AG08396 (cell line): ENCODE results near the gene APP.
"Not testable (repeated sequence)": the region's sequence is repeated elsewhere in the genome, so short reads cannot be mapped to it uniquely, and the experiment has no call there.

ENCODE experiments used
- DNase-seq: peaks from one replicate; pipeline ENCODE4 v3.0.0; 2012; ENCODE audit warnings: low spot score, mixed read lengths

The APP gene

GRCh38 chr21:25938658-25939395 lies 231.7 kb downstream of the APP start:
- no peak for DNase-seq

- DNase-seq: no peak
These were observed 233.8 kb downstream of the APP start for GRCh38 chr21:25936776-25937175.

GRCh38 chr21:25934771-25935224 lies 235.8 kb downstream of the APP start:
- peak; percentile 78 for DNase-seq

GRCh38 chr21:25934130-25934529 lies 236.4 kb downstream of the APP start:
- DNase-seq: no peak

- no peak for DNase-seq
These were observed 238.8 kb downstream of the APP start for GRCh38 chr21:25931765-25932164.

GRCh38 chr21:25929856-25930520 lies 240.6 kb downstream of the APP start:
- DNase-seq: peak; percentile 44

- DNase-seq: no peak
These were observed 243.2 kb downstream of the APP start for GRCh38 chr21:25927195-25927880.

- DNase-seq: no peak
These were observed 244.6 kb downstream of the APP start for GRCh38 chr21:25925936-25926335.

- DNase-seq: no peak
These were observed 245.3 kb downstream of the APP start for GRCh38 chr21:25925064-25925800.

GRCh38 chr21:25918152-25918551 lies 252.4 kb downstream of the APP start:
- DNase-seq: not testable (repeated sequence)

GRCh38 chr21:25916226-25916625 lies 254.3 kb downstream of the APP start:
- no peak for DNase-seq

GRCh38 chr21:25913479-25913878 lies 257.1 kb downstream of the APP start:
- no peak for DNase-seq

- no peak for DNase-seq
These were observed 258.2 kb downstream of the APP start for GRCh38 chr21:25912402-25912746.

GRCh38 chr21:25911730-25912401 lies 258.7 kb downstream of the APP start:
- no peak for DNase-seq

GRCh38 chr21:25910809-25911208 lies 259.8 kb downstream of the APP start:
- no peak for DNase-seq

GRCh38 chr21:25909341-25909740 lies 261.2 kb downstream of the APP start:
- DNase-seq: no peak

GRCh38 chr21:25908495-25908894 lies 262.1 kb downstream of the APP start:
- DNase-seq: no peak

GRCh38 chr21:25907573-25908275 lies 262.8 kb downstream of the APP start:
- no peak for DNase-seq

- DNase-seq: no peak
These were observed 264.0 kb downstream of the APP start for GRCh38 chr21:25906587-25906986.

- no peak for DNase-seq
These were observed 265.4 kb downstream of the APP start for GRCh38 chr21:25905126-25905525.

- no peak for DNase-seq
These were observed 266.4 kb downstream of the APP start for GRCh38 chr21:25904044-25904695.
